Activated T-helper 1 cell treated with anti-CD3 and anti-CD28 coated beads, Interleukin-2, amount 50 U/mL, for 16 hours (primary cell): Measurements from ENCODE around the gene SRPK2.

Experiments
- DNase-seq, 2 donors: peaks; one replicate each; pipeline ENCODE4 v3.0.0-alpha.2; 2020; ENCODE audit warnings: low read depth in 1 of 2, low spot score in 1 of 2

Gene SRPK2

DNA sequence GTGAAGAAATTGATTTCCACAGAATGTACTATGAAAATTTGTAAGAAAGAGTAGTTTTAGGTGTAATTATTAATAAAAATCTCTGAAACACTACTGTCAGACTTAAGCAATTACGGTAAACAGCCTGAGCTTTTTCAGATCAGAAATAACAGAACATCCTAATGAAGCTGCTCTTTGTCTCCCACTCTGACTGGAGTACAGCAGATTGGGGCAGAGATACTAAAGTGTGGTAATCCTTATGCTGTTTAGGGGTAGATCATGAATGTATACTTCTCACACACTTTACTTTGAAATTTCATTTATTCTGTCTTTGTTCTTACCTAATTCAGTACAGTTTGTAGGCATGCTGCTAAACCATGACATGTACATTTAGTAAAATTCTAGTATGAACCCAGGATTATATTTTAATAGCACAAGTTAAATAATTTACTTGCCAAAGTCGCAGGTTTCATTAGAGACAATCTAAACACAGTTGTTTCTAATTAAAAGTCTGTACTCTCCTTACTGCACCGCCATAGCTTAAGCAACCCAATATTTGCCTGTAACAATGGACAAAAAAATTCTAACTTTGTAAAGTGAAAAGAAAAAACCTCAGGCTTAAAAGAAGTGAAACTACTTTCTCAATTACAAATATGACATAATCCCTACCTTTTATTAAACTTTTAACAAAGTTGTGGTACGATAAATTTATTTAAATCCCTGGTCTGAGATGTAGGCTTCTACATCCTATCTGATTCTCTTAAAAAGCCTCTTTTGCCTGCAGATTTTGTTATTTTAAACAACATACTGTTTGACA, 286.0 kb downstream of the SRPK2 start:
- DNase-seq: no peak

DNA sequence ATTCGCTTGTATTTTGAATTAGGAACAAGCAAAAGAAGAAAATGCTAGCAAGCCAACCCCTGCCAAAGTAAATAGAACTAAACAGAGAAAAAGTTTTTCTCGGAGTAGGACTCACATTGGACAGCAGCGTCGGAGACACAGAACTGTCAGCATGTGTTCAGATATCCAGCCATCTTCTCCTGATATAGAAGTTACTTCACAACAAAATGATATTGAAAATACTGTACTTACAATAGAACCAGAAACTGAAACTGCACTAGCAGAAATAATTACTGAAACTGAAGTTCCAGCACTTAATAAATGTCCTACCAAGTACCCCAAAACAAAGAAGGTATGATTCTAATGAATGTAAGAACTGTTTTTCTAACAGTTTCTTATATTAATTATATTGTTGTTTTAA, 286.9 kb downstream of the SRPK2 start:
- DNase-seq: no peak

DNA sequence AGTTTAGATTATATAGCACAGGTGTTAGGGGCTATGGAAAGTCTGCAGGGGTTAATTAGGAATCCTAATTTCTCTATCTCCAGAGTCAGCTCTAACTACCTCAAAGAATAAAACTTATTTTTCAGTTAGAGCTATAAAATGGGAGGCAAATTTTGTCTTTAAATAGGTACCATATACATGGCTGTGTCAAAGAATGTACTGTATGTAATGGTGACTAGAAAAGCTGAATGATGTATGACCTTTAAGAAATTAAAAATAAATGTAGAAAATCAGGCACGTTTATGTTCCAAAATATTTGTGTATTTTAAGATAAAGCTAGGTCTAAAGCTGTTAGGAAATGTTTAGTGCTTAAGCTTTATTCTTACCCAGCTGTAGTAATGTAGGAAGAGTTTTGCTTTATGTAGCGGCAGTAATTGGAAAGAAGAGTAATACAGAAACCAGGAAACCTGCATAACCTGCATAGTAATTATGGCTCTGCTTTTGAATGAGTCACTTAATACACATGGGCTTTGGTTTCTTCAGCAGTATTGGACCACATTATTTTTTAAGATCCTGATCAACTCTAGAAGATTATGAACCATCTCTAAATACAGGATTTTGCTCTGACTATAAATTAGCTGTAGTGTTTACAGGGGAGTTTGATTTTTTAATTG, 289.7 kb downstream of the SRPK2 start:
- DNase-seq: no peak

DNA sequence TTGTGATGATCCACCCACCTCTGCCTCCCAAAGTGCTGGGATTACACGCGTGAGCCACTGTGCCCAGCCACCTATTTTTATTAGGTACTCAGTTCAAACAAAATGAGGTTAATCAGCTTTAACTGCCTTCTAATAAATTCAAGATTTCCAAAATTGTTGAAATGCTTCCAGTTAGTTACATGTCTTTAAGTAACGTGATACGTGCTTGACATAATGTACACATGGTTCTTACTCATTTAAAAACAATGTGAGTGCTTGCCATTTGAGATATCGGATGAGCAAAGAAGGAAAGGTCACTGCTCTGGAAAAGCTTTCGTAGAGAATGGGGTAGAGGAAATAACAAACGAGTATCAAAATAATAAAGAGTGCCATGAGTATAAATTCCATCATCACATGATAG, 291.1 kb downstream of the SRPK2 start:
- DNase-seq: no peak

DNA sequence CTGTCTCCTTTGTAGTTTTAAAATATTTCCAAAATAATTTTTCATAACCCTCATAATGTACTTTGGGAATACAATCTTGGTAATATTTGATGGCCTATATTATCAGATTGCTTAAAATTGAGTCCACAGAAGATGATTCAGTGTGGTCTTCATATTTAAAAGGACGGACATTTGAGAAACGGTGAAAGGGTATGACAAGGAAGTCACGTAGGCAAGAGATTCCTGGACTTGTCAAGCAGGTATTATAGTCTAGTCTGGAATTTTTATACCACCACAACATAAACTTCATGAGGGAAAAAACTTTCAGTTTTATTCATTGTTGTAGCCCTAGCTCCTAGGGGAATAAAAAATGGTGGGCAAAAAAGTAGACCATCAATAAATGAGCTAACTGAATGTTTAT, 292.4 kb downstream of the SRPK2 start:
- no peak for DNase-seq

DNA sequence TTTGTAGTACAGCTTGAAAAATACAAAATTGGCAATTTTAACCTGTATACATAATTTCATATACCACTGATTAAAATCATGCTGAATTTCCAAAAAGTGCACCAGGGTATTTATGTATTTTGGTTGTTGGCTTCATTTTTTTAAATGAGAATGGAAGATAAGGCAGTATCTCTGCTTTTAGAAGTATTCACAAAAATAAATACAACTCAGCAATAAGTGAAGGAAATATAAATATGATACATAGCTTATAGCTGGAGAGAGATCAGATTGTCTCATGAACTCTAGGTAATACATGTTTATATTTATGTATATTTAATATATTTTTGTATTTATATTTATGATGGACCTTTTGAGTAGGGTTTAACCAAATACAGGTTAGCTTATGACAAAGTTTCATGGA, 293.8 kb downstream of the SRPK2 start:
- DNase-seq: no peak

DNA sequence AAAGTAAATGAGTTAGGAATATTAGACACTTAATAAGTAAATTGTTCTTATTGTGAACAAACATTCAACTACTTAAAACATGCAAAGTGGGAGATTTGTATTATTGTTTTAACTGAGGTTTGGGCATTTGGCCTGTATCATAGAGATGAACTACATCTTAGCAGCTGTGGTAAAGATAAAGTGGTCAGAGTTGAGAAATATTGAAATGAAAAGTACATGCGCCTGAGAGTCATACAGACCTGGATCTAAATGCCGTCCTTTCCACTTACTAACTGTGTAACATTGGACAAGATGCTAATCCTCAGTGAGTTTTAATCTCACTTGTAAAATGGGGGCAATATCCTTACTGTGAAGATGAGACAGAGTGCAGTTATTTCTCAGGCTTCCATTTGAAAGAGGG, 300.3 kb downstream of the SRPK2 start:
- no peak for DNase-seq

DNA sequence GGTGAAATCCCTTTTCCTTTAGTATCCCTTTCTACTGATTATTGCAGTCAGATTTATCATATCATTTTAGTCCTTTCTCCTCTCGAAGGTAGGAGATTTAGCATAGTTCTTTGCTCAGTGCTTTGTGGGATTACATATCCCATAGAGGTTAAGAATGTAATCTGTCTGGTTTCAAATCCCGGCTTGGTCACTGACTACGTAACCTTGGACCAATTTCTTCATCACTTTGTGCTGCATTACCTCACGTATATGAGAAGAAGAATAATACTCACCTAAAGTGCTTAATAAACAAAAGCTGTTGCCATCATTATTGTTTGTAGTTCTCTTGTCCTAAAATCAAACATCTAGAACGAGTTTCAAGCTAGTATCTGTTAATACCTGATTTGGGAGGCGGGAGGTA, 300.7 kb downstream of the SRPK2 start:
- no peak for DNase-seq

DNA sequence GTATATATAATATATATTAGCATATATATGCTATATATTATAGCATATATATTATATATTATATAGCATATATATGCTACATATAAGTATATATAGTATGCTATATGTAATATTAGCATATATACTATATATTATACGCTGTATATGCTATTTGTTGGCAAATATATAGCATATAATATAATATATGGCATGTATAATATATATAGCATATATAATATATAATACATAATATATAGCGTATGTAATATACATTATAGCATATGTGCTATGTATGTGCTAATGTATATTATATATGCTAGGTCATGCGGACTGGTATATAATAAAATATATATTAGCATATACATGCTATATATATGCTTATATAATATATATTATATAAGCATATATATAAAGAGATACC, 301.9 kb downstream of the SRPK2 start:
- DNase-seq: no peak

DNA sequence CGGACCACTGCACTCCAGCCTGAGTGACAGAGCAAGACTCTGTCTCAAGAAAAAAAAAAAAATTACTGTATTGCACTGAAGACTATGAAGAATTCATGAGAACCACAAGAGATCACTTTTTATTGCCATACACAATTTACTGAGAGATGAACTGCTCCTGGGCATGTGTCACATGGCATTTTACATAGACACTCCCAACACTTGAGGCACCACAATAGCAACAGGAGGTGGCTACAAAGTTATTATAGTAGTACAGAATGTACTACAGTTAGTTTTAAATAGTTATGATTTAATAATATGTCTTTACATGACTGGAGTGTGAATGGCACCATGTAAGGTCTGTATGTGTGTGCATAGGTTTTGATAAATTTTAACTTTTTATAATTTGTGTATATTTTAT, 304.1 kb downstream of the SRPK2 start:
- no peak for DNase-seq

DNA sequence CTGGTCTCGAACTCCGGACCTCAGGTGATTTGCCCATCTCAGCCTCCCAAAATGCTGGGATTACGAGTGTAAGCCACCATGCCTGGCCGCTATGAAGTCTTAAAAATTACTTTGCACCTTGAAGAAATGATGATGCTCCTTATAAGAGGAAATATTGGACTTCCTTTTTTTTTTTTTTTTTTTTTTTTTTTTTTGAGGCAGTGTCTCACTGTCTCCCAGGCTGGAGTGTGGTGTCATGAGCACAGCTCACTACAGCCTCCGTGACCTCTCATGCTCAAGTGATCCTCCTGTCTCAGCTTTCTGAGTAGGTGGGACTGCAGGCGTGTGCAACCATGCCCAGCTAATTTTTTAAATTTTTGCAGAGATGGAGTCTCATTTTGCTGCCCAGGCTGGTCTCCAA, 309.4 kb downstream of the SRPK2 start:
- no peak for DNase-seq

DNA sequence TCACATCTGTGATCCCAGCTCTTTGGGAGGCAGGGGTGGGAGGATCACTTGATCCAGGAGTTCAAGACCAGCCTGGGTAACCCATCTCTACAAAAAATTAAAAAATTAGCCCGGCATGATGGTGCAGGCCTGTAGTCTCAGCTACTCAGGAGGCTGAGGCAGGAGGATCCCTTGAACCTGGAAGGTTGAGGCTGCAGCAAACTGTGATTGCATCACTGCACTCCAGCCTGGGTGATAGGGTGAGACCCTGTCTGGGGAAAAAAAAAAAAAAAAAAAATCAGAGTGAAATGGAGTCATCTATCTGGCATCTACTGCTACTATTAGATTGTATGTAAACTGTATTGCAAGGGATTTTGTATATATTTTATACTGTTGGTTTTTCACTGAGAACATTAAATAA, 315.6 kb downstream of the SRPK2 start:
- no peak for DNase-seq

DNA sequence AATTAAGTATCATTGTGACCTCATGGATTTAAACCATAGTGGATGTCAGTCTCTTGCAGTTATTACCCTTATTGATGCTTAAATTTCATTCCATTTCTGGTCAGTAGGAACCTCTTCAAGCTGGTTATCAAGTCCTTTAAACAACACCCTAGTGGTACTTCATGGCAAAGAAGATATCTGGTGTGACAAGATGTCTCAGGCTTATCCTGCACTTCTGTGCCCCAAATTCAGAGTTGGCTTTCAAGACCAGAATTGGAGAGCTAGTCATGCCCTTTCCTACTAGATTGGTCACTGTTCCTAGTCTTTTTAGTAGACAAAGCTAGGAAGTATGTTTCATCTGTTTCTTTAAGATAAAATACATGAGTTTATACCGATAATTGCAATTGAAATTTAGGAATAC, 319.8 kb downstream of the SRPK2 start:
- DNase-seq: no peak

DNA sequence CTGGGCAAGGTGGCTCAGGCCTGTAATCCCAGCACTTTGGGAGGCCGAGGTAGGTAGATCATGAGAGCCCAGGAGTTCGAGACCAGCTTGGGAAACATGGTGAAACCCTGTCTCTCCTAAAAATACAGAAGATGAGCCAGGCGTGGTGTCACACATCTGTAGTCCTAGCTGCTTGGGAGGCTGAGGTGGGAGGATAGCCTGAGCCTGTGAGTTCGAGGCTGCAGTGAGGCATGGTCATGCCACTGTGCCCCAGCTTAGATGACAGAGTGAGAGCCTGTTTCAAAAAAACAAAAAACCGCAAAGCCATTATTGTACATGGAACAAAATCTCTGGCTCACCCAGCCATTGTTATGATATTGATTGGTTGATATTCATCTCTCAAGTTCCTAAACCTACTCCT, 321.0 kb downstream of the SRPK2 start:
- DNase-seq: no peak
